GM12864 (cell line): ENCODE data around the gene SPACA7.
"Not testable (repeated sequence)": the region's sequence is repeated elsewhere in the genome, so short reads cannot be mapped to it uniquely, and the experiment has no call there.

Experiments
- DNase-seq: peaks from one replicate; pipeline ENCODE4 v3.0.0-alpha.2; 2011; ENCODE audit warnings: low read depth
- H3K4me3 ChIP-seq: 2 replicates; pipeline ENCODE4 v1.5.1; 2011; ENCODE audit warnings: mild to moderate bottlenecking, low read depth, low read length, control low read depth
- TF ChIP-seq, protein P1 (sequence below): IDR thresholded peaks from 2 replicates; pipeline ENCODE4 v1.5.1; 2011; ENCODE audit warnings: low read depth, mild to moderate bottlenecking, moderate library complexity, low read length, control low read depth, inconsistent platforms; ENCODE audit errors: missing control alignments

Gene SPACA7

DNA sequence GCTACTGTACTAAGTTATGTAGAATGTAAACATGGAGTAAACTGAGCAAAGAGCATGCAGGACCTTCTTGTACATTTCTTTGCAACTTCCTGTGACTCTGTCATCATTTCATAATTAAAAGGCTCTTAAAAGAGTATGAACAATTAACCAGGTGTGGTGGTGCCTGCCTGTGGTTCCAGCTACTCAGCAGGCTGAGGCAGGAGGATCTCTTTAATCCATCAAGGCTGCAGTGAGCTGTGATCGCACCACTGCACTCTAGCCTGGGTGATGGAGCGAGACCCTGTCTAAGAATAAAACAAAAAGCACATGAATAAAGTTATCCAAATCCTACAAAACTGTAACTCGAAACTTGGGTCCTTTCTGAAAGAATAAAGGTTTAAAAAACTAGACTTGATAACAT is 5.8 kb upstream of the SPACA7 start:
- TF ChIP-seq, protein P1, sequence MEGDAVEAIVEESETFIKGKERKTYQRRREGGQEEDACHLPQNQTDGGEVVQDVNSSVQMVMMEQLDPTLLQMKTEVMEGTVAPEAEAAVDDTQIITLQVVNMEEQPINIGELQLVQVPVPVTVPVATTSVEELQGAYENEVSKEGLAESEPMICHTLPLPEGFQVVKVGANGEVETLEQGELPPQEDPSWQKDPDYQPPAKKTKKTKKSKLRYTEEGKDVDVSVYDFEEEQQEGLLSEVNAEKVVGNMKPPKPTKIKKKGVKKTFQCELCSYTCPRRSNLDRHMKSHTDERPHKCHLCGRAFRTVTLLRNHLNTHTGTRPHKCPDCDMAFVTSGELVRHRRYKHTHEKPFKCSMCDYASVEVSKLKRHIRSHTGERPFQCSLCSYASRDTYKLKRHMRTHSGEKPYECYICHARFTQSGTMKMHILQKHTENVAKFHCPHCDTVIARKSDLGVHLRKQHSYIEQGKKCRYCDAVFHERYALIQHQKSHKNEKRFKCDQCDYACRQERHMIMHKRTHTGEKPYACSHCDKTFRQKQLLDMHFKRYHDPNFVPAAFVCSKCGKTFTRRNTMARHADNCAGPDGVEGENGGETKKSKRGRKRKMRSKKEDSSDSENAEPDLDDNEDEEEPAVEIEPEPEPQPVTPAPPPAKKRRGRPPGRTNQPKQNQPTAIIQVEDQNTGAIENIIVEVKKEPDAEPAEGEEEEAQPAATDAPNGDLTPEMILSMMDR, result no peak
- no peak for DNase-seq
- no peak overlapping the region for H3K4me3 ChIP-seq

DNA sequence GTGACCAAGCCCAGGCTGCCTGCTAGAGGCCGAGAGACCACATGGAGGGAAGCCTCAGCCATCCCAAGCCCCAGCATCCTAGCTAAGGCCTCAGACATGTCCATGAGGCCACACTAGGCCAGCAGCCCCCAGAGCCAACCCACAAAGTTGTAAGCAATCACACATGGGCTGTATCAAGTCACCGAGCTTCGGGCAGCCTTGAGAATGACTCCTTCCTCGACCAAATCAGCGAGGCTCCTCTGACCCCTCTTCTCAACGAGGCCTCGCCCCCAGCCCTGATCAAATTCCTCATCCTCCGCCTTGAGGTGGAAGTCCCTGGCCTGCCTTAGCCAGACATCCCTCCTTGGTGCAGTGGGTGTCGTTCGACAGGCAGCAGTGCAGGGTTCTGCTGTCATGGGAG is 1.9 kb upstream of the SPACA7 start:
- H3K4me3 ChIP-seq, result no peak overlapping the region
- TF ChIP-seq, protein P1, result no peak
- DNase-seq, result no peak

DNA sequence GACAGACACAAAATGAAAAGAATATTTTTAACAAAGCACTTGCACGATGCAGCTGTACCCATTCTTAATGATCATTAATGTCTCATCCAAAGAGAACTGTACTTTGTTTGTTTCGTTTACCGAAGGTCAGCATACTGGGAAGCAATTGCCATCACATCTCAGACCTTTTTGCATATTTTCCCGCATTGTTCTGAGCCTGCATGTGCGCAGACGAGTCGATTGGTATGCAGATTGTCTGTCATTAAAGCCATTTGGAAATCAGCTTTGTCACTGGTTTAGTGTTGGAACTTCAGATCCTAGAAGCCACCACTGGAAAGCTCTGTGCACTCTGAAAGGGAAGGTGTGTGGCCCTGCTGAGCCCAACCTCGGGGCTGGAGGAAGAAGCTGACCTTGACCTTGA is 15.6 kb downstream of the SPACA7 start:
- TF ChIP-seq, protein P1, result no peak
- no peak for DNase-seq
- no peak overlapping the region for H3K4me3 ChIP-seq

DNA sequence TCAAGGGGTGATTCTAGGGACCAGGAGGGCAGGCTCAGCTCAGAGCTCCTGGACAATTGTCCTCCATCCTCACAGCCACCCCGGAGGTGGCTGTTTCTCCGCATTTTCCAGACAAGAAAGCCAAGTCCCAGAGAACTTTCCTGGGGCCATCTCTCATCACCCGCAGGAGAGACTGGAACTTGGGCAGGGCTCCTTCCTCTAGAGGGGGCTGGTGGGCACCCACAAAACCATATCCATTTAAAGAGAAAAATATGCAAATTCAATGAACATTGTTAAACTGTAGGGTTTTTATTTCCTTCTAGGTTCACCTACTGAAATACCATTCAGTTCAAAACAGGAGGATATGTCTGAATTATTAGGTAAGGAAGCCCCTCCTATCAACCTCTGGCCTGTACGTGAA is 16.6 kb downstream of the SPACA7 start:
- TF ChIP-seq, protein P1, result peak; percentile 12
- no peak for DNase-seq

DNA sequence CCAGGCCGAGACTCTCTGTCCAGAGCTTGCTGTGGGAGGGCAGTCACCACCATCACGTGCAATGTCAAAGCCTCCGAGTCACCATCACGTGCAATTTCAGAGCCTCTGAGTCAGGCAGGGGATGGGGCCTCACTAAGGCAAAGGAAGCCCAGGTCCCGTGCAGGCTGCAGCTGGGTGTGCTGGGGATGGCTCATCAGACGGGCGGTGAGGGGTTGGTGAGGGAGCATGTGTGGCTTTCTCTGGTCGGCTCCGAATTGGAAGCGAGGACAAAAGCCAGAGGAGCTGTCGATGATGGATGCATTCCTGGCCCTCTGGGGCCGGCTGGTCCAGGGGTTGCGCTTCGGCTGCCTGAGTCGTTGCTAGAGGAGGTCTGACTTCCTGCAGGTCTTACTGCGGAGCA is 18.9 kb downstream of the SPACA7 start:
- H3K4me3 ChIP-seq, result not testable (repeated sequence)

More for the DNA sequence above, 16.6 kb downstream of the SPACA7 start:
- no peak overlapping the region for H3K4me3 ChIP-seq

DNA sequence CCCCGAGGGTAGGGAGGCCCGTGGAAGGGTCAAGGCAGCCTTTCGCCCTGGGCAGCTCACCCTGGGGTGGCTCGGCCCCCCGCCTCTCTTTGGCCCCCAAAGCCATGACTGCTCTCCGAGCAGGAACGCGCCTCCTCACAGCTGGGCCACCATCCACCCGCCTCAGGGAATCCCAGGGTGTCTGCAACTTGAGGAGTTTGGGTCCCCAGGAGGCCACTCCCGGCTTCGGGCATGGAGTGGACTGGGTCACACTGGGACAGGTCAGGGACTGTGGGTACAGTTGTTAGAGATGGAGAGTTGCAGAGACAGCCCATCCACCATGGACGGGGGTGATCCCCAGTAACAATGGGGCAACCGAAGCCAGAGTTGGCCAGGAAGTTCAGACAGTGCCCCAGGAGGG is 19.8 kb downstream of the SPACA7 start:
- not testable (repeated sequence) for DNase-seq, H3K4me3 ChIP-seq

More for the DNA sequence above, 18.9 kb downstream of the SPACA7 start:
- not testable (repeated sequence) for DNase-seq

DNA sequence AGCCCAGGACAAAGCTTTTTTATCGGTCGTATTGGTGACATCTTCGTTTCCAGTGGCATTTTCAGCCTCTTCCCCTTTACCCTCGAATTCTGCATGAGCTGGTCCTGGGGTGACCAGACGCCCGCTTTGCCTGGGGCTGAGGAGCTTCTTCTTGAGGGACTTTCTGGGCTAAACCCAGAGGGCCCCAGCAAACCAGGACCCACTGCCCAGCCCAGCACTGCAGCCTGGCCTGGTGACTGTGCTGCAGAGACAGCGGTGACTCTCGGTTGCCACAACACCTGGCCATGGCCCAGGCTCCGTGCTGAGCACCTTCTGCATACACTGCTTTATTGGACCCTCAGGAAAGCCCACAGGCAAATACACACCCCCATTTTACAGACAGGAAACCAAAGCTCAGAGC is 21.0 kb downstream of the SPACA7 start:
- TF ChIP-seq, protein P1, result no peak
- no peak for DNase-seq
- no peak overlapping the region for H3K4me3 ChIP-seq

DNA sequence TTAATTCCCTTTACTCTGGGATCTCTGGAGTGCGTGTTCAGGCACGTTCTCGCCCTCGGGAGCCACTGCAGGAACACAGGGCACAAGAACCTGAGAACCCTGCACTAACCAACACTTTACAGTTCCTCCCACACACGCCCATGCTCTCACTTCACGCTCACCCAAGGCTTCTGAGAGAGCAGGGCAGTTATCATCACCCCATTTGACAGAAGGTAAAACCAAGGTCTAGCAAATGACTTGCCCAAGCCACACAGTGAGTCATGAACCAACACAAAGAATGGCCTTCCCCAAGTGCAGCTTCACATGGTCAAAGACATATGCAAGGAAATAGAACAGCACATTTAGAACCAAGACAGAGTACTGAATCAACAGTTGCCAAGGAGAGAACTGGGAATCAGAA is 22.2 kb downstream of the SPACA7 start:
- not testable (repeated sequence) for DNase-seq, H3K4me3 ChIP-seq

DNA sequence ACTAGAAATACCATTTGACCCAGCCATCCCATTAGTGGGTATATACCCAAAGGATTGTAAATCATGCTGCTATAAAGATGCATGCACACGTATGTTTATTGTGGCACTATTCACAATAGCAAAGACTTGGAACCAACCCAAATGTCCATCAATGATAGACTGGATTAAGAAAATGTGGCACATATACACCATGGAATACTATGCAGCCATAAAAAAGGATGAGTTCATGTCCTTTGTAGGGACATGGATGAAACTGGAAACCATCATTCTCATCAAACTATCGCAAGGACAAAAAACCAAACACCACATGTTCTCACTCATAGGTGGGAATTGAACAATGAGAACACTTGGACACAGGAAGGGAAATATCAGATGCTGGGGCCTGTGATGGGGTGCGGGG is 33.7 kb downstream of the SPACA7 start:
- not testable (repeated sequence) for DNase-seq, H3K4me3 ChIP-seq
